HCT116 (cell line): ENCODE results near the gene FBXO31. TPM values are rescaled to one million over a fixed set of nuclear protein-coding genes. Genes with fewer than 3 reads are reported as not detected.

Experiments
- ATAC-seq: fragments of 200-7000 bp; cut with Tn5 transposase; 2 replicates; pipeline ENCODE4 v1.9.1; 2020; ENCODE audit warnings: mild to moderate bottlenecking, moderate library complexity
- BruUV-seq: library from RNA; stranded (reverse); fragments of 400-500 nt; replicated peaks from 2 replicates; lab custom pipeline; 2021; lab: Mats Ljungman, UMichigan
- CTCF ChIA-PET: fragments of 300-600 bp; sonication (Branson Sonifier 250); formaldehyde crosslinking; loops from one replicate; lab custom pipeline; 2021; ENCODE audit warnings: antibody characterized with exemption; lab: Charles Lee
- POLR2A ChIA-PET: fragments of 300-600, 350-600 bp; sonication (Branson Sonifier 250); formaldehyde crosslinking; loops from one replicate; lab custom pipeline; 2021; ENCODE audit warnings: antibody characterized with exemption; lab: Charles Lee
- RAD21 ChIA-PET, 2 experiments: fragments of 300-600 bp; sonication (Branson Sonifier 250); formaldehyde crosslinking; loops; one replicate each; lab custom pipeline; 2023; ENCODE audit warnings: low total read pairs in 2 of 2; ENCODE audit not compliant: uncharacterized antibody in 2 of 2, unreplicated experiment in 2 of 2, low non-redundant PET in 1 of 2; lab: Charles Lee
- DNase-seq: peaks from one replicate; pipeline ENCODE4 v3.0.0-alpha.2; 2010; ENCODE audit warnings: low read depth, low spot score
- H2AFZ ChIP-seq: fragments of 200-600 bp; shearing (Covaris generic), sonication (generic); 2 replicates; pipeline ENCODE4 v1.6.1; 2017; ENCODE audit warnings: low read depth, mixed run types, mixed read lengths, antibody characterized with exemption, low read length; ENCODE audit not compliant: poor library complexity, severe bottlenecking
- H3K27ac ChIP-seq: 2 replicates; pipeline ENCODE4 v1.5.1; 2012; ENCODE audit warnings: low read depth, low read length
- H3K27me3 ChIP-seq: fragments of 200-600 bp; sonication (generic); 2 replicates; pipeline ENCODE4 v1.6.1; 2016; ENCODE audit warnings: mixed run types, low read length, mixed read lengths; ENCODE audit not compliant: insufficient read depth
- H3K36me3 ChIP-seq, 2 experiments: fragments of 200-500 bp in 1 of 2; fragments of 200-600 bp in 1 of 2; sonication (Bioruptor generic) in 1 of 2; sonication (generic) in 1 of 2; 2 replicates each; pipeline versions ENCODE4 v1.5.1 to v1.6.1; 2014 to 2016; ENCODE audit warnings: low read length in 2 of 2, inconsistent platforms in 1 of 2, mixed read lengths in 1 of 2, mixed run types in 1 of 2; ENCODE audit not compliant: insufficient read depth in 2 of 2, control insufficient read depth in 1 of 2
- H3K4me1 ChIP-seq, 2 experiments: fragments of 200-600 bp in 1 of 2; sonication (generic) in 1 of 2; 2 replicates each; pipeline versions ENCODE4 v1.5.1 to v1.6.1; 2012 to 2017; ENCODE audit warnings: low read length in 2 of 2, inconsistent platforms in 1 of 2, mild to moderate bottlenecking in 1 of 2, mixed read lengths in 1 of 2, mixed run types in 1 of 2, moderate library complexity in 1 of 2; ENCODE audit not compliant: insufficient read depth in 2 of 2, control insufficient read depth in 1 of 2
- H3K4me2 ChIP-seq: fragments of 200-600 bp; sonication (generic); 2 replicates; pipeline ENCODE4 v1.6.1; 2017; ENCODE audit warnings: mixed run types, low read length, mixed read lengths
- H3K4me3 ChIP-seq, 2 experiments: fragments of 200-600 bp in 1 of 2; sonication (generic) in 1 of 2; replicated peaks in 1 of 2; 2 replicates each; pipeline ENCODE4 v1.5.1; 2011 to 2016; ENCODE audit warnings: low read length in 2 of 2, control low read depth in 1 of 2, low read depth in 1 of 2, mild to moderate bottlenecking in 1 of 2, mixed read lengths in 1 of 2, mixed run types in 1 of 2
- H3K79me2 ChIP-seq: fragments of 200-600 bp; sonication (generic); 2 replicates; pipeline ENCODE4 v1.6.1; 2017; ENCODE audit warnings: mild to moderate bottlenecking, mixed run types, low read length, moderate library complexity, mixed read lengths; ENCODE audit not compliant: insufficient read depth
- H3K9ac ChIP-seq: fragments of 200-600 bp; sonication (generic); 2 replicates; pipeline ENCODE4 v1.6.1; 2016; ENCODE audit warnings: low read length, mixed read lengths
- H3K9me2 ChIP-seq: fragments of 200-600 bp; sonication (generic), shearing (Covaris generic); 2 replicates; pipeline ENCODE4 v1.6.1; 2017; ENCODE audit warnings: mixed run types, mild to moderate bottlenecking, moderate library complexity; ENCODE audit not compliant: insufficient read depth
- H3K9me3 ChIP-seq, 2 experiments: fragments of 200-500 bp in 1 of 2; fragments of 200-600 bp in 1 of 2; sonication (Bioruptor generic) in 1 of 2; sonication (generic) in 1 of 2; 2 replicates each; pipeline ENCODE4 v1.6.1; 2014 to 2017; ENCODE audit warnings: low read length in 2 of 2, mixed read lengths in 2 of 2, inconsistent platforms in 1 of 2, low read depth in 1 of 2, mild to moderate bottlenecking in 1 of 2, mixed run types in 1 of 2, moderate library complexity in 1 of 2; ENCODE audit not compliant: control insufficient read depth in 1 of 2, insufficient read depth in 1 of 2
- H4K20me1 ChIP-seq: fragments of 200-600 bp; sonication (generic), shearing (Covaris generic); 2 replicates; pipeline ENCODE4 v1.6.1; 2017; ENCODE audit warnings: mixed run types, mild to moderate bottlenecking, moderate library complexity; ENCODE audit not compliant: insufficient read depth
- ELF1 ChIP-seq: IDR thresholded peaks from 2 replicates; pipeline ENCODE4 v1.6.1; 2012; ENCODE audit warnings: low read depth, borderline replicate concordance
- EZH2 ChIP-seq: fragments of 200-600 bp; sonication (generic); IDR thresholded peaks from 2 replicates; pipeline ENCODE4 v1.6.1; 2017; ENCODE audit warnings: antibody characterized with exemption, mixed run types
- FOSL1 ChIP-seq: IDR thresholded peaks from 2 replicates; pipeline ENCODE4 v1.6.1; 2012; ENCODE audit warnings: low read depth
- RAD21 ChIP-seq: IDR thresholded peaks from 2 replicates; pipeline ENCODE4 v1.6.1; 2012; ENCODE audit warnings: low read depth, mild to moderate bottlenecking
- SRF ChIP-seq: IDR thresholded peaks from 2 replicates; pipeline ENCODE4 v1.6.1; 2012; ENCODE audit warnings: low read depth
- YY1 ChIP-seq: IDR thresholded peaks from 2 replicates; pipeline ENCODE4 v1.6.1; 2011; ENCODE audit warnings: low read length, low read depth, moderate library complexity, mild to moderate bottlenecking; ENCODE audit not compliant: insufficient replicate concordance; ENCODE audit errors: extremely low read depth
- intact Hi-C: fragments of 100-400 bp; cut with micrococcal nuclease; formaldehyde crosslinking; loops from 2 replicates; pipeline ENCODE4 v1.10.0; 2022
- total RNA-seq: library from RNA; stranded (reverse); gene quantifications from one replicate; pipeline ENCODE4 v1.2.1, GENCODE V29; 2021; ENCODE audit not compliant: unreplicated experiment
- TF ChIP-seq, protein P1 (sequence below), 3 experiments: fragments of 200-600 bp in 1 of 3; sonication (generic) in 1 of 3; IDR thresholded peaks in 2 of 3; conservative IDR thresholded peaks in 1 of 3; 2 replicates each; pipeline ENCODE4 v1.5.1; 2012 to 2017; ENCODE audit warnings: low read depth in 2 of 3, low read length in 2 of 3, antibody characterized with exemption in 1 of 3, borderline replicate concordance in 1 of 3, control low read depth in 1 of 3, mild to moderate bottlenecking in 1 of 3, mixed read lengths in 1 of 3, mixed run types in 1 of 3, moderate library complexity in 1 of 3; ENCODE audit not compliant: insufficient read depth in 1 of 3

Gene FBXO31
- total RNA-seq, 1 experiment from 2014 or later = 52.1 TPM

DNA sequence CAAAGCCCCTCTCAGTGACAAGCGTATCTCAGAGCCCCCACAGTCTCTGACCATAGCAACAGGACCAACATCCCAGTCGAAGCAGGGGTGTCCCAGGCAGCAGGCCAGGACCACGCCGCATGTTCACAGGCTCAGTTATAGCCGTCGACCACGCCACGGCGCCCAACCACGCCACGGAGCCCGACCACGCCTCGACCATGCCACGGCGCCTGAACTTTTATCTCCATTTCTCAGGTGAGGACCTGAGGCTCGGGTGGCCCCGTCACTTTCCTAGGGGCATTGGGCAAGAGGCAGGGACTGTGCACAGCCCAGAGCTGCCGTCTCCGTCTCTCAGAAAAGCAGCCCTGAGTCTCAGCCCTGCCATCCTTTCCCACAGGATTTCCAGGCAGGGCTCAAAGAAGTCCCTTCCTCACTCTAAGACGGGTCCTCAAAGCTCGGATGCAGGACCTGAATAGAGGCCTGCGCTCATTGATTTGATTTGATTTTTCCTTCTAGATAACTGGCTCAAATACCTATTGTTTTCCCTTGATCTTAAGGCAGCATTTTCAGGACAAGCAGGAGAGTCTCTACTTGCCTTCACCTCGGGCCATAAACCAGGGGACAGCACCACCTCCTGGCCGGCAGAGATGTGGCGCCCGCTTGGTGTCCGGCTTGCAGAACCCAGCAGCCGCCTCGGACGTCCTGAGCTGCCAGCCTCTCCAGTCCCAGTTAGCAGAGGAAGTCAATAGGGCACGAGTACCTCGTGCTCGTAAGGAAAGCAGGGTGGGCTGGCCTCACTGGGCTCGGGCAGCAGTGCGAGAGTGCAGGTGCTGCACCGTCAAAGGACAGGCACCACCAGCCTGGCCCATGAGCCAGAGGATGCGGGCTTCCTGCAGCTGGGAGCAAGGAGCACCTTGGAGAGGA is 105.1 kb downstream of the FBXO31 start:
- DNase-seq (peak; percentile 52), ATAC-seq (peak; percentile 99)
- Histone ChIP-seq H2AFZ (no peak overlapping the region), H3K27me3 (no peaks in the 10 kb centered on the region), H3K4me2 (peak overlapping the region; percentile 49), H3K4me1 (peaks cover 0 to 8% of the 10 kb centered on the region in 2 experiments; a peak in 1 of 4 replicates), H3K9me3 (no peaks in the 10 kb centered on the region), H3K4me3 (no peak overlapping the region), H3K79me2 (no peaks in the 10 kb centered on the region), H3K9me2 (no peaks in the 10 kb centered on the region), H3K9ac (no peak overlapping the region)
- ChIA-PET CTCF (interaction anchor here (0.7 to 3.3 kb wide), 16 partner anchors 9 to 717 kb away, joined by 3 to 39 read pairs (median 4); no protein-coding TSS in a partner anchor), RAD21 (interaction anchor here (1.2 to 1.4 kb wide), 3 partner anchors 76 to 357 kb away, joined by 3 to 12 read pairs (median 6); no protein-coding TSS in a partner anchor)
- intact Hi-C loops = loop anchor here (1.0 to 5.0 kb wide), 4 partner anchors 75 to 715 kb away; no protein-coding TSS in a partner anchor
- no TSS peak for BruUV-seq
- TF ChIP-seq SRF = no peak
- TF ChIP-seq YY1 = peak; percentile 10
- TF ChIP-seq, protein P1, sequence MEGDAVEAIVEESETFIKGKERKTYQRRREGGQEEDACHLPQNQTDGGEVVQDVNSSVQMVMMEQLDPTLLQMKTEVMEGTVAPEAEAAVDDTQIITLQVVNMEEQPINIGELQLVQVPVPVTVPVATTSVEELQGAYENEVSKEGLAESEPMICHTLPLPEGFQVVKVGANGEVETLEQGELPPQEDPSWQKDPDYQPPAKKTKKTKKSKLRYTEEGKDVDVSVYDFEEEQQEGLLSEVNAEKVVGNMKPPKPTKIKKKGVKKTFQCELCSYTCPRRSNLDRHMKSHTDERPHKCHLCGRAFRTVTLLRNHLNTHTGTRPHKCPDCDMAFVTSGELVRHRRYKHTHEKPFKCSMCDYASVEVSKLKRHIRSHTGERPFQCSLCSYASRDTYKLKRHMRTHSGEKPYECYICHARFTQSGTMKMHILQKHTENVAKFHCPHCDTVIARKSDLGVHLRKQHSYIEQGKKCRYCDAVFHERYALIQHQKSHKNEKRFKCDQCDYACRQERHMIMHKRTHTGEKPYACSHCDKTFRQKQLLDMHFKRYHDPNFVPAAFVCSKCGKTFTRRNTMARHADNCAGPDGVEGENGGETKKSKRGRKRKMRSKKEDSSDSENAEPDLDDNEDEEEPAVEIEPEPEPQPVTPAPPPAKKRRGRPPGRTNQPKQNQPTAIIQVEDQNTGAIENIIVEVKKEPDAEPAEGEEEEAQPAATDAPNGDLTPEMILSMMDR (IDR thresholded peaks at IDR 0.05 in 2 of 3, conservative IDR thresholded peaks at IDR 0.05 in 1 of 3; ENCODE audit: borderline replicate concordance in 1 of 3, insufficient read depth in 1 of 3, low read depth in 2 of 3, low read length in 2 of 3) = peak; percentile 97 to 99 (median 97)
- no peak for TF ChIP-seq EZH2
- no peak for TF ChIP-seq FOSL1
- TF ChIP-seq ELF1 = no peak
- peak; percentile 99 for TF ChIP-seq RAD21
- TF ChIP-seq, all 23 proteins: peak for 3
- H3K36me3 ChIP-seq = no peaks in the 10 kb centered on the region
- no peak overlapping the region for H3K27ac ChIP-seq
- H4K20me1 ChIP-seq = no peaks in the 10 kb centered on the region
- POLR2A ChIA-PET = no interaction called here

Other genes with a start within 250 kb of the FBXO31 start
- 12.2 TPM for gene C16orf95, start 66.4 kb downstream of the FBXO31 start, total RNA-seq
- 93.8 TPM for gene MAP1LC3B, start 8.6 kb upstream of the FBXO31 start, total RNA-seq
- gene ZCCHC14, start 109.2 kb upstream of the FBXO31 start, total RNA-seq = 37.8 TPM
- 0.10 TPM for gene JPH3, start 218.7 kb upstream of the FBXO31 start, total RNA-seq